Measurements from ENCODE around the gene ACBD4. TPM values are rescaled to one million over a fixed set of nuclear protein-coding genes. Genes with fewer than 3 reads are reported as not detected.
A peak's percentile ranks its signal among the peaks of the same experiment; 100 is the strongest.

ACBD4 gene
- total RNA-seq, 4 donors from 2014 or later = 1.7 to 6.9 (median 4.5) TPM

DNA sequence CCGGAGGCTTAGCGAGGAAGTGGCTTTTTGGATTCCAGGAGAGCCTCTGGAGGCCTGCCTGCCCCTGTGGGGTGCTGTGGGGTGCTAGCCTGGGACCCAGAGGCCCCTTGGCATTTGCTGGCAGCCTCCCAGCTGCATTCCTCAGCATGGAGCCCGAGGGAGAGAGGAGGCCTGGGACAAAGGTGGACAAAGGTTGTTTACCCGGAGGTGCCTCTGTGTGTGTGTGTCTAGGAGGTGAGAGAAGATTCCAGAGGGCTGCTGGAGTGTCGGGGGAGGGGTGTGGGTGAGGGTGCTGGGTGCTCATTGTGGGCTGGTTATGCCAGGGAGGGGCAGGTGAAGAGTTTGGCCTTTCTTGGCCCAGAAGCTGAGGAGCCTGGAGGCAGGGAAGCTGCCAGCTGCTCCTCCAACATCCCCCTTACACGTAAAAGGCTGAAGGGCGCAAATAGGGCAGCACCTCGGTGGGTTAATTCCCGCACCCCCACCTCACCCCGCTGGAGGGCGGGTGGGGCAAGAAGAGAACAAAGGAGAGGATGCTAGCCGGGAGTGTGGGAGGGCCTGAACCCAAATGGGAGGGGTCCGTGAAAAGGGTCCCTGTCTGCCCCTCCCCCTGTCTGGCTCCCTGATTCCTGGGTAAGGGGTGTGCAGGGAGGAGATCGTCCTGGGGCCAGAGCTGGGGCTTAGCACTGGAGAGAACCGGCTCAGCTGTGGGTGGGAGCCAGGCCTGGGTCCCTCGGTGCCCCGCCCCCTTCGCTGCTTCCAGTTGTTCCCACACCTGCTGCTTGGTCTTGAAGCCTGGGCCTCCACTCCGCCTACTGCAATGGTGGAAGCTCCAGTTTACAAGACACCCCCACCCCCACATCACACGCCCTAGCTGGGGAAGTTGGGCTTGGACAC is 36.1 kb downstream of the ACBD4 start:
- WGBS, 2 donors = 23 to 40% methylated on average over 2 to 18 of the region's 20 CpGs
- Histone ChIP-seq H3K27me3 (no peaks in the 10 kb centered on the region), H3K36me3 (peaks cover 0 to 8% (median 0%) of the 10 kb centered on the region in 3 donors), H3K4me1 (peaks cover 35 to 66% (median 48%) of the 10 kb centered on the region in 3 donors), H3K27ac (peak overlapping the region; percentile 95 to 96 (median 96)), H3K4me3 (peak overlapping the region; percentile 27 to 61 (median 44)), H3K9me3 (no peaks in the 10 kb centered on the region)
- intact Hi-C loops (cut with DNase I) = no loop called here
- DNase-seq = no peak
- no peak for TF ChIP-seq POLR2A (IDR thresholded peaks at IDR 0.05)
- TF ChIP-seq, protein P1, sequence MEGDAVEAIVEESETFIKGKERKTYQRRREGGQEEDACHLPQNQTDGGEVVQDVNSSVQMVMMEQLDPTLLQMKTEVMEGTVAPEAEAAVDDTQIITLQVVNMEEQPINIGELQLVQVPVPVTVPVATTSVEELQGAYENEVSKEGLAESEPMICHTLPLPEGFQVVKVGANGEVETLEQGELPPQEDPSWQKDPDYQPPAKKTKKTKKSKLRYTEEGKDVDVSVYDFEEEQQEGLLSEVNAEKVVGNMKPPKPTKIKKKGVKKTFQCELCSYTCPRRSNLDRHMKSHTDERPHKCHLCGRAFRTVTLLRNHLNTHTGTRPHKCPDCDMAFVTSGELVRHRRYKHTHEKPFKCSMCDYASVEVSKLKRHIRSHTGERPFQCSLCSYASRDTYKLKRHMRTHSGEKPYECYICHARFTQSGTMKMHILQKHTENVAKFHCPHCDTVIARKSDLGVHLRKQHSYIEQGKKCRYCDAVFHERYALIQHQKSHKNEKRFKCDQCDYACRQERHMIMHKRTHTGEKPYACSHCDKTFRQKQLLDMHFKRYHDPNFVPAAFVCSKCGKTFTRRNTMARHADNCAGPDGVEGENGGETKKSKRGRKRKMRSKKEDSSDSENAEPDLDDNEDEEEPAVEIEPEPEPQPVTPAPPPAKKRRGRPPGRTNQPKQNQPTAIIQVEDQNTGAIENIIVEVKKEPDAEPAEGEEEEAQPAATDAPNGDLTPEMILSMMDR (IDR thresholded peaks at IDR 0.05) = no peak

DNA sequence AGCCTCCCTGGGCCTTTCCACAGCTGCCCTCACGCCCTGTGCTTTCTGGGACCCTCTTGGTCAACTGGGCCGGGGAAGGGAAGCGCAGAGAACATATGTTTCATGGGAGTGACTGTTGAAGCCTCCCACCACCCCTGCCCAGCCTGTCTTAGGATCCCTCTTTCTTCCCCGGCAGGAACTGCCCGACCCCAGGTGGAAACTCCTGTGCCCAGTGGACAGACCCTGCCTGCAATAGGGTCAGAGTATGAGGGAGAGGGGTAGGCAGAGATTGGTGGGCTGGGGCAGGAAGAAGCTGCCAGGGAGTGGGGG is 36.7 kb downstream of the ACBD4 start:
- 24% methylated on average over 4 of the region's 5 CpGs; no CpG with 5 or more reads in 1 of the 2 donors for WGBS, 2 donors
- H3K27ac ChIP-seq = peak overlapping the region; percentile 95 to 96 (median 96)
- H3K27me3 ChIP-seq = no peaks in the 10 kb centered on the region
- peak overlapping the region; percentile 27 to 61 (median 44) for H3K4me3 ChIP-seq
- H3K4me1 ChIP-seq = peaks cover 35 to 68% (median 49%) of the 10 kb centered on the region in 3 donors
- no peak for DNase-seq
- H3K9me3 ChIP-seq = no peaks in the 10 kb centered on the region
- TF ChIP-seq, protein P1 (IDR thresholded peaks at IDR 0.05) = no peak
- TF ChIP-seq POLR2A (IDR thresholded peaks at IDR 0.05) = no peak
- intact Hi-C loops (cut with DNase I) = no loop called here
- H3K36me3 ChIP-seq = peaks cover 0 to 8% (median 0%) of the 10 kb centered on the region in 3 donors

DNA sequence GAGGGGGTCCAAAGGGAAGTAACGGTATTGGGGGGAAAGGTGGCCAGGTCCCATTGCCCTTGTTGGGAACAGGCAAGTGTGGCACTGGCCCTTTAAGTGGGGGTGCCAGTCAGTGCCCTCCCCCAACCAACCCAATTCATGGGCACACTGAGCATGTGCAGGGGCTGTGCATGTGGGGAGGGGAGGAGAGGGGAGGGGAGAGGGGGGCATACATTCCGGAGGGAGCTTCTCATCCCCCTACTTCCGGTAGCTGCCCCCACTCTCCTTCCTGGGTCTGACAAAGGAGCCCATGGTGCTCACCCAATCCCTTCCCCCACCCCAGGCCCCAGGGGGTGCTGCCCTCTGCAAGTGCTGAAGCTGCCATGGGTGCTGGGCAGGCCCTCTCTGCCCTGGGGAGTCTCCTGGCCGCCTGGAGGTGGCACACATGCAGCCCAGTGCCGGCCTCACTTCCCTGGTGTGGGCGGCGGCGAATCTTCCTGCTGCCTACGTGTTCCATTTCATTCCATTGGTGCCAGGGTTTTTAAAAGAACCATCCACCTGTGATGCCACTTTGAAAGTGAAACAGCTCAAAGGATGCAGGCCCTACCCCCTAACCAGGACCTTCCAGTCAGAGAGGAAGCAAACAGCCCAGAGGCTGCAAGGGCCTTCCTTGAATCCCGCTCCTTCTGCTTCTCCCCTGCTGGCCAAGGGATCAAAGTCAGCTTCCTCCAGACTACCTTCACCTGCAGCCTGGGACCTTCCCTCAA is 37.2 kb downstream of the ACBD4 start:
- Histone ChIP-seq H3K27ac (peak overlapping the region; percentile 95 to 96 (median 96)), H3K4me1 (peaks cover 35 to 68% (median 49%) of the 10 kb centered on the region in 3 donors), H3K4me3 (peak overlapping the region; percentile 27 to 61 (median 44)), H3K36me3 (peaks cover 0 to 8% (median 0%) of the 10 kb centered on the region in 3 donors), H3K9me3 (no peaks in the 10 kb centered on the region), H3K27me3 (no peaks in the 10 kb centered on the region)
- WGBS, 2 donors = 10 to 15% methylated on average over 4 to 9 of the region's 10 CpGs
- no peak for DNase-seq
- intact Hi-C loops (cut with DNase I) = no loop called here
- TF ChIP-seq POLR2A (IDR thresholded peaks at IDR 0.05) = no peak
- TF ChIP-seq, protein P1 (IDR thresholded peaks at IDR 0.05) = peak in 1 of 6 experiments; percentile 9

DNA sequence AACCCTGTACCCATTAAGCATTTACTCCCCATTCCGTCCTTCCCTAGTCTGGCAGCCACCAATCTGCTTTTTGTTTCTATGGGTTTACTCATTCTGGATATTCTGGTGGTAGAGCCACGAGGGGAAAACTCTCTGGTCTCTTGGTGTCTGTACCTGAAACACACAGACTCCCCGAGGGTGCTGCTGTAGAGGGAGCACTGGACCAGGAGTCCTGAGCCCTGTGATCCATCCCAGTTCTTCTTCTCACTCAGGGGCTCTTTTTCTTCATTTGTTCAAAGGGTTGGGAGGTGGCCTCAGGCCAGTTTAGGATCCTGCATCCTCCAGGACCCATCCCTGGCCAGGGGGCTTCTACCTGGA is 40.2 kb downstream of the ACBD4 start:
- H3K27ac ChIP-seq = peak overlapping the region; percentile 64 to 75 (median 70)
- TF ChIP-seq, protein P1 (IDR thresholded peaks at IDR 0.05) = no peak
- TF ChIP-seq POLR2A (IDR thresholded peaks at IDR 0.05) = no peak
- H3K9me3 ChIP-seq = no peaks in the 10 kb centered on the region
- 47 to 75% methylated on average over 2 to 3 of the region's 3 CpGs for WGBS, 2 donors
- no peak overlapping the region for H3K4me3 ChIP-seq
- H3K27me3 ChIP-seq = no peaks in the 10 kb centered on the region
- no peak for DNase-seq
- peaks cover 26 to 52% (median 40%) of the 10 kb centered on the region in 3 donors for H3K4me1 ChIP-seq
- no peaks in the 10 kb centered on the region for H3K36me3 ChIP-seq
- intact Hi-C loops (cut with DNase I) = no loop called here

DNA sequence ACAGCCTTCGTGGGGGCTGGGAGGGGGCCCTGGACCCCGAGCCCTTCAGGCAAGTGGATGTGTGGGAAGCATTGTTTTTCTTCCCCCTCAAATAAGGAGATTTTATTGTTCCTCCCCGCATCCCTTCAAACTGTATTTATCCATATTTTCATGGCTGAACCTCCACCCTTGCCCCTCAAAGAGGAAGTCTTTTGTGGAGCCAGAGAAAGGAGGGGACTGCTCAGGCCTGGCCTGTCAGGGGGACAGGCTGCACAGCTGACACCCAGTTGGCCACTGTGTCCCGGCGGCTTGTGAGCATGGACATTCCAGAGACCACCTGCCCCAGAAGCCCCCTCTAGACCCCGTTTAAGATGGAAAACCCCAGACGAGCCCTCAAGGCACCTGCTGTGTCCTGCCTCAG is 42.1 kb downstream of the ACBD4 start:
- H3K4me1 ChIP-seq = peaks cover 7 to 34% (median 23%) of the 10 kb centered on the region in 3 donors
- WGBS, 2 donors = 80% methylated on average over 4 of the region's 7 CpGs; no CpG with 5 or more reads in 1 of the 2 donors
- intact Hi-C loops (cut with DNase I) = no loop called here
- H3K27me3 ChIP-seq = no peaks in the 10 kb centered on the region
- DNase-seq = no peak
- TF ChIP-seq POLR2A (IDR thresholded peaks at IDR 0.05) = no peak
- TF ChIP-seq, protein P1 (IDR thresholded peaks at IDR 0.05) = no peak
- no peak overlapping the region for H3K27ac ChIP-seq
- H3K4me3 ChIP-seq = no peak overlapping the region
- H3K9me3 ChIP-seq = no peaks in the 10 kb centered on the region
- H3K36me3 ChIP-seq = no peaks in the 10 kb centered on the region

All from esophagus squamous epithelium (tissue), 5 donors.